GM23248 (cell line): ENCODE measurements around the gene MTG2. TPM values are rescaled to one million over a fixed set of nuclear protein-coding genes. Genes with fewer than 3 reads are reported as not detected.

Experiments
- DNase-seq: peaks from one replicate; pipeline ENCODE4 v3.0.0-alpha.2; 2015
- H2AFZ ChIP-seq: fragments of 200-600 bp; sonication (generic); 2 replicates; pipeline ENCODE4 v1.6.1; 2016; ENCODE audit warnings: antibody characterized with exemption
- H3F3A ChIP-seq: fragments of 200-600 bp; sonication (generic); 2 replicates; pipeline ENCODE4 v1.6.1; 2016; ENCODE audit warnings: mild to moderate bottlenecking, antibody characterized with exemption, mixed run types; ENCODE audit not compliant: insufficient read depth
- H3K27ac ChIP-seq: fragments of 200-600 bp; sonication (generic); 2 replicates; pipeline ENCODE4 v1.5.1; 2016; ENCODE audit warnings: mild to moderate bottlenecking
- H3K27me3 ChIP-seq: fragments of 200-600 bp; sonication (generic); replicated peaks from 2 replicates; pipeline ENCODE4 v1.6.1; 2016; ENCODE audit warnings: mild to moderate bottlenecking; ENCODE audit not compliant: insufficient read depth
- H3K36me3 ChIP-seq: fragments of 200-600 bp; sonication (generic); 2 replicates; pipeline ENCODE4 v1.6.1; 2016; ENCODE audit warnings: low read depth, mild to moderate bottlenecking
- H3K4me1 ChIP-seq: fragments of 200-600 bp; sonication (generic); 2 replicates; pipeline ENCODE4 v1.6.1; 2016; ENCODE audit warnings: mild to moderate bottlenecking; ENCODE audit not compliant: insufficient read depth
- H3K4me2 ChIP-seq: fragments of 200-600 bp; sonication (generic); one replicate; pipeline ENCODE4 v1.6.1; 2016; ENCODE audit warnings: mild to moderate bottlenecking; ENCODE audit not compliant: unreplicated experiment
- H3K4me3 ChIP-seq: fragments of 200-600 bp; sonication (generic); 2 replicates; pipeline ENCODE4 v1.5.1; 2016; ENCODE audit warnings: mild to moderate bottlenecking
- H3K79me2 ChIP-seq: fragments of 200-600 bp; sonication (generic); 2 replicates; pipeline ENCODE4 v1.6.1; 2016; ENCODE audit warnings: mild to moderate bottlenecking; ENCODE audit not compliant: insufficient read depth
- H3K9ac ChIP-seq: fragments of 200-600 bp; sonication (generic); 2 replicates; pipeline ENCODE4 v1.6.1; 2016; ENCODE audit warnings: mild to moderate bottlenecking
- H3K9me2 ChIP-seq: fragments of 200-600 bp; sonication (generic); 2 replicates; pipeline ENCODE4 v1.6.1; 2016; ENCODE audit warnings: mixed run types, mild to moderate bottlenecking, moderate library complexity; ENCODE audit not compliant: insufficient read depth
- H3K9me3 ChIP-seq: fragments of 200-600 bp; sonication (generic); one replicate; pipeline ENCODE4 v1.6.1; 2017; ENCODE audit warnings: low read depth
- H4K20me1 ChIP-seq: fragments of 200-600 bp; sonication (generic); 2 replicates; pipeline ENCODE4 v1.6.0; 2016; ENCODE audit not compliant: insufficient read depth
- EZH2 ChIP-seq: fragments of 200-600 bp; sonication (generic); IDR thresholded peaks from 2 replicates; pipeline ENCODE4 v1.6.1; 2018; ENCODE audit warnings: antibody characterized with exemption, mild to moderate bottlenecking; ENCODE audit not compliant: insufficient read depth, poor library complexity, severe bottlenecking
- EZH2phosphoT487 ChIP-seq: fragments of 200-600 bp; sonication (generic); IDR thresholded peaks from 2 replicates; pipeline ENCODE4 v1.6.1; 2018; ENCODE audit warnings: antibody characterized with exemption, moderate library complexity, mild to moderate bottlenecking, low read depth; ENCODE audit not compliant: insufficient read depth
- WGBS, 2 experiments: methylation state at CpG; one replicate each; pipeline ENCODE4 v1.1.6; 2015 to 2017; ENCODE audit warnings: low lambda C conversion rate in 2 of 2, low coverage in 1 of 2; ENCODE audit errors: missing lambda C conversion rate in 2 of 2; 5-methylcytosine and 5-hydroxymethylcytosine counted together
- in situ Hi-C: fragments of 300-500 bp; cut with MboI; formaldehyde crosslinking; loops from 2 replicates; pipeline ENCODE4 v1.15.0; 2020
- polyA plus RNA-seq: library from polyadenylated mRNA; unstranded; fragments of >200 nt; fragmentation: Nextera tagmentation; extraction: Ambion mirVana; gene quantifications from 2 replicates; pipeline ENCODE4 v1.2.1, GENCODE V29; 2016
- total RNA-seq: library from RNA; depleted of rRNA; stranded (reverse); fragments of >200 nt; shearing (Covaris generic); gene quantifications from 2 replicates; pipeline ENCODE4 v1.2.3, GENCODE V29; 2014

MTG2 gene
- total and polyA plus RNA-seq, 2 experiments from 2014 or later = 17.3 to 20.2 TPM

GRCh38 chr20:62143957-62144825 is 38.6 kb upstream of the MTG2 start:
- Histone ChIP-seq H4K20me1 (peaks cover 15% of the 10 kb centered on the region), H3K36me3 (peaks cover 14% of the 10 kb centered on the region), H3K4me2 (peak overlapping the region; percentile 92), H3K4me3 (peak overlapping the region; percentile 76), H3K27ac (peak overlapping the region; percentile 79), H3K9ac (peak overlapping the region; percentile 94), H2AFZ (peak overlapping the region; percentile 58), H3K4me1 (peaks cover 24% of the 10 kb centered on the region), H3F3A (peaks cover 31% of the 10 kb centered on the region), H3K79me2 (peaks cover 88% of the 10 kb centered on the region), H3K9me3 (no peaks in the 10 kb centered on the region), H3K27me3 (no peaks in the 10 kb centered on the region), H3K9me2 (no peaks in the 10 kb centered on the region)
- TF ChIP-seq EZH2 (no peak), EZH2phosphoT487 (no peak)
- in situ Hi-C loops = no loop called here
- 1% methylated on average over 57 to 94 of the region's 104 CpGs for WGBS, 2 experiments
- peak; percentile 88 for DNase-seq

- in situ Hi-C loops = no loop called here
- Histone ChIP-seq H3K9me2 (no peaks in the 10 kb centered on the region), H3K9me3 (no peaks in the 10 kb centered on the region), H2AFZ (no peak overlapping the region), H3K4me3 (no peak overlapping the region), H3K36me3 (no peaks in the 10 kb centered on the region), H3K4me2 (no peak overlapping the region), H3K4me1 (peaks cover 22% of the 10 kb centered on the region), H3K27ac (no peak overlapping the region), H3F3A (peaks cover 23% of the 10 kb centered on the region), H4K20me1 (peaks cover 10% of the 10 kb centered on the region), H3K79me2 (peaks cover 87% of the 10 kb centered on the region), H3K9ac (no peak overlapping the region; the same call in 1 of the 2 replicates), H3K27me3 (no peaks in the 10 kb centered on the region)
- 96 to 97% methylated on average over 7 of the region's 7 CpGs for WGBS, 2 experiments
- DNase-seq = no peak
- no peak for TF ChIP-seq EZH2phosphoT487
- TF ChIP-seq EZH2 = no peak
These were observed 37.2 kb upstream of the MTG2 start for GRCh38 chr20:62145688-62146018.

- TF ChIP-seq EZH2phosphoT487 (no peak), EZH2 (no peak)
- Histone ChIP-seq H3K4me2 (no peak overlapping the region), H3K9me3 (no peaks in the 10 kb centered on the region), H3K9me2 (no peaks in the 10 kb centered on the region), H3K79me2 (peaks cover 87% of the 10 kb centered on the region), H2AFZ (no peak overlapping the region), H3K27ac (no peak overlapping the region), H3K4me1 (peaks cover 16% of the 10 kb centered on the region), H3K4me3 (no peak overlapping the region), H3K27me3 (no peaks in the 10 kb centered on the region), H3F3A (peaks cover 18% of the 10 kb centered on the region), H3K9ac (no peak overlapping the region), H4K20me1 (peaks cover 5% of the 10 kb centered on the region), H3K36me3 (no peaks in the 10 kb centered on the region)
- whole genome bisulfite sequencing, 2 experiments = 92 to 94% methylated on average over 18 to 22 of the region's 22 CpGs
- no peak for DNase-seq
- in situ Hi-C loops = no loop called here
These were observed 36.6 kb upstream of the MTG2 start for GRCh38 chr20:62146019-62146755.

GRCh38 chr20:62147125-62147524 is 35.7 kb upstream of the MTG2 start:
- DNase-seq = no peak
- no peaks in the 10 kb centered on the region; the same call in 1 of the 2 replicates for H4K20me1 ChIP-seq
- no peaks in the 10 kb centered on the region for H3K9me2 ChIP-seq
- H3K4me2 ChIP-seq = no peak overlapping the region
- 91 to 92% methylated on average over 6 of the region's 6 CpGs for WGBS, 2 experiments
- no peaks in the 10 kb centered on the region for H3K27me3 ChIP-seq
- no peak overlapping the region for H3K27ac ChIP-seq
- H3K9ac ChIP-seq = no peak overlapping the region
- peaks cover 87% of the 10 kb centered on the region for H3K79me2 ChIP-seq
- H2AFZ ChIP-seq = no peak overlapping the region
- in situ Hi-C loops = no loop called here
- H3K36me3 ChIP-seq = no peaks in the 10 kb centered on the region
- H3K9me3 ChIP-seq = no peaks in the 10 kb centered on the region
- no peak overlapping the region for H3K4me3 ChIP-seq
- TF ChIP-seq EZH2 = no peak
- H3F3A ChIP-seq = peaks cover 8% of the 10 kb centered on the region
- H3K4me1 ChIP-seq = peaks cover 9% of the 10 kb centered on the region
